ENCODE data around the gene STT3B.

Gene STT3B

GRCh38 chr3:31495971-31496665 lies 36.6 kb upstream of the STT3B start:
- CTCF ChIA-PET: interaction anchor here (0.6 kb wide), 1 partner anchor 55 kb away, joined by 3 read pairs; no protein-coding TSS in a partner anchor
- TF ChIP-seq, protein P1, sequence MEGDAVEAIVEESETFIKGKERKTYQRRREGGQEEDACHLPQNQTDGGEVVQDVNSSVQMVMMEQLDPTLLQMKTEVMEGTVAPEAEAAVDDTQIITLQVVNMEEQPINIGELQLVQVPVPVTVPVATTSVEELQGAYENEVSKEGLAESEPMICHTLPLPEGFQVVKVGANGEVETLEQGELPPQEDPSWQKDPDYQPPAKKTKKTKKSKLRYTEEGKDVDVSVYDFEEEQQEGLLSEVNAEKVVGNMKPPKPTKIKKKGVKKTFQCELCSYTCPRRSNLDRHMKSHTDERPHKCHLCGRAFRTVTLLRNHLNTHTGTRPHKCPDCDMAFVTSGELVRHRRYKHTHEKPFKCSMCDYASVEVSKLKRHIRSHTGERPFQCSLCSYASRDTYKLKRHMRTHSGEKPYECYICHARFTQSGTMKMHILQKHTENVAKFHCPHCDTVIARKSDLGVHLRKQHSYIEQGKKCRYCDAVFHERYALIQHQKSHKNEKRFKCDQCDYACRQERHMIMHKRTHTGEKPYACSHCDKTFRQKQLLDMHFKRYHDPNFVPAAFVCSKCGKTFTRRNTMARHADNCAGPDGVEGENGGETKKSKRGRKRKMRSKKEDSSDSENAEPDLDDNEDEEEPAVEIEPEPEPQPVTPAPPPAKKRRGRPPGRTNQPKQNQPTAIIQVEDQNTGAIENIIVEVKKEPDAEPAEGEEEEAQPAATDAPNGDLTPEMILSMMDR (tag by site-specific recombination; IDR thresholded peaks at IDR 0.05): no peak
- no peak for TF ChIP-seq KLF17 (tag by site-specific recombination; IDR thresholded peaks at IDR 0.05)
- no peak for TF ChIP-seq TRIM28 (IDR thresholded peaks at IDR 0.05; ENCODE audit: borderline replicate concordance, low read length)

GRCh38 chr3:31498791-31499190 lies 33.9 kb upstream of the STT3B start:
- no peaks in the 10 kb centered on the region for H3K9me3 ChIP-seq (ENCODE audit: control insufficient read depth, insufficient read depth, low read depth, low read length)
- CTCF ChIA-PET: no interaction called here

More at GRCh38 chr3:31495971-31496665, 36.6 kb upstream of the STT3B start:
- Histone ChIP-seq H3K4me3 (ENCODE audit: low read depth, low read length) (no peak overlapping the region), H3K9me3 (ENCODE audit: control insufficient read depth, insufficient read depth, low read depth, low read length) (no peaks in the 10 kb centered on the region), H3K27ac (ENCODE audit: extremely low read depth, low read depth, low read length) (no peak overlapping the region), H3K36me3 (ENCODE audit: control insufficient read depth in 2 of 2, insufficient read depth in 1 of 2, low read length in 2 of 2) (no peaks in the 10 kb centered on the region), H3K4me1 (ENCODE audit: control insufficient read depth, insufficient read depth, low read length) (no peaks in the 10 kb centered on the region)
- POLR2A ChIA-PET: no interaction called here

GRCh38 chr3:31499281-31499680 lies 33.4 kb upstream of the STT3B start:
- ChIA-PET CTCF (no interaction called here), POLR2A (no interaction called here)
- TF ChIP-seq PATZ1 (tag by site-specific recombination; IDR thresholded peaks at IDR 0.05): no peak
- TF ChIP-seq ZNF560 (tag by site-specific recombination; IDR thresholded peaks at IDR 0.05; ENCODE audit: borderline replicate concordance): no peak
- TF ChIP-seq GLI4 (tag by site-specific recombination; IDR thresholded peaks at IDR 0.05): no peak

More at GRCh38 chr3:31498791-31499190, 33.9 kb upstream of the STT3B start:
- no peak overlapping the region for H3K4me3 ChIP-seq (ENCODE audit: low read depth, low read length)
- no peaks in the 10 kb centered on the region for H3K36me3 ChIP-seq (ENCODE audit: control insufficient read depth in 2 of 2, insufficient read depth in 1 of 2, low read length in 2 of 2)
- POLR2A ChIA-PET: no interaction called here
- no peak for TF ChIP-seq ZNF558 (tag by site-specific recombination; IDR thresholded peaks at IDR 0.05)
- TF ChIP-seq, protein P2, sequence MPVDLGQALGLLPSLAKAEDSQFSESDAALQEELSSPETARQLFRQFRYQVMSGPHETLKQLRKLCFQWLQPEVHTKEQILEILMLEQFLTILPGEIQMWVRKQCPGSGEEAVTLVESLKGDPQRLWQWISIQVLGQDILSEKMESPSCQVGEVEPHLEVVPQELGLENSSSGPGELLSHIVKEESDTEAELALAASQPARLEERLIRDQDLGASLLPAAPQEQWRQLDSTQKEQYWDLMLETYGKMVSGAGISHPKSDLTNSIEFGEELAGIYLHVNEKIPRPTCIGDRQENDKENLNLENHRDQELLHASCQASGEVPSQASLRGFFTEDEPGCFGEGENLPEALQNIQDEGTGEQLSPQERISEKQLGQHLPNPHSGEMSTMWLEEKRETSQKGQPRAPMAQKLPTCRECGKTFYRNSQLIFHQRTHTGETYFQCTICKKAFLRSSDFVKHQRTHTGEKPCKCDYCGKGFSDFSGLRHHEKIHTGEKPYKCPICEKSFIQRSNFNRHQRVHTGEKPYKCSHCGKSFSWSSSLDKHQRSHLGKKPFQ (tag by site-specific recombination; IDR thresholded peaks at IDR 0.05): no peak
- TF ChIP-seq KLF7 (tag by site-specific recombination; IDR thresholded peaks at IDR 0.05; ENCODE audit: borderline replicate concordance): no peak
- TF ChIP-seq, protein P3, sequence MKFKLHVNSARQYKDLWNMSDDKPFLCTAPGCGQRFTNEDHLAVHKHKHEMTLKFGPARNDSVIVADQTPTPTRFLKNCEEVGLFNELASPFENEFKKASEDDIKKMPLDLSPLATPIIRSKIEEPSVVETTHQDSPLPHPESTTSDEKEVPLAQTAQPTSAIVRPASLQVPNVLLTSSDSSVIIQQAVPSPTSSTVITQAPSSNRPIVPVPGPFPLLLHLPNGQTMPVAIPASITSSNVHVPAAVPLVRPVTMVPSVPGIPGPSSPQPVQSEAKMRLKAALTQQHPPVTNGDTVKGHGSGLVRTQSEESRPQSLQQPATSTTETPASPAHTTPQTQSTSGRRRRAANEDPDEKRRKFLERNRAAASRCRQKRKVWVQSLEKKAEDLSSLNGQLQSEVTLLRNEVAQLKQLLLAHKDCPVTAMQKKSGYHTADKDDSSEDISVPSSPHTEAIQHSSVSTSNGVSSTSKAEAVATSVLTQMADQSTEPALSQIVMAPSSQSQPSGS (tag by site-specific recombination; IDR thresholded peaks at IDR 0.05; ENCODE audit: low read depth): no peak
- TF ChIP-seq MZF1 (tag by site-specific recombination; IDR thresholded peaks at IDR 0.05; ENCODE audit: borderline replicate concordance): no peak
- no peak for TF ChIP-seq ZNF223 (tag by site-specific recombination; IDR thresholded peaks at IDR 0.05)
- no peak for TF ChIP-seq ZNF768 (tag by site-specific recombination; IDR thresholded peaks at IDR 0.05)
- TF ChIP-seq SCRT1 (tag by site-specific recombination; IDR thresholded peaks at IDR 0.05; ENCODE audit: borderline replicate concordance): no peak
- TF ChIP-seq ZNF560 (tag by site-specific recombination; IDR thresholded peaks at IDR 0.05; ENCODE audit: borderline replicate concordance): no peak
- no peak overlapping the region for H3K27ac ChIP-seq (ENCODE audit: extremely low read depth, low read depth, low read length)
- H3K4me1 ChIP-seq (ENCODE audit: control insufficient read depth, insufficient read depth, low read length): no peaks in the 10 kb centered on the region

More at GRCh38 chr3:31499281-31499680, 33.4 kb upstream of the STT3B start:
- no peak overlapping the region for H3K27ac ChIP-seq (ENCODE audit: extremely low read depth, low read depth, low read length)
- no peaks in the 10 kb centered on the region for H3K36me3 ChIP-seq (ENCODE audit: control insufficient read depth in 2 of 2, insufficient read depth in 1 of 2, low read length in 2 of 2)
- no peaks in the 10 kb centered on the region for H3K9me3 ChIP-seq (ENCODE audit: control insufficient read depth, insufficient read depth, low read depth, low read length)
- H3K4me1 ChIP-seq (ENCODE audit: control insufficient read depth, insufficient read depth, low read length): no peaks in the 10 kb centered on the region
- H3K4me3 ChIP-seq (ENCODE audit: low read depth, low read length): no peak overlapping the region

Data from HEK293 (cell line).